Measurements from ENCODE around the gene ZEB1.
"Not testable (repeated sequence)": the region's sequence is repeated elsewhere in the genome, so short reads cannot be mapped to it uniquely, and the experiment has no call there.

The ZEB1 gene

DNA sequence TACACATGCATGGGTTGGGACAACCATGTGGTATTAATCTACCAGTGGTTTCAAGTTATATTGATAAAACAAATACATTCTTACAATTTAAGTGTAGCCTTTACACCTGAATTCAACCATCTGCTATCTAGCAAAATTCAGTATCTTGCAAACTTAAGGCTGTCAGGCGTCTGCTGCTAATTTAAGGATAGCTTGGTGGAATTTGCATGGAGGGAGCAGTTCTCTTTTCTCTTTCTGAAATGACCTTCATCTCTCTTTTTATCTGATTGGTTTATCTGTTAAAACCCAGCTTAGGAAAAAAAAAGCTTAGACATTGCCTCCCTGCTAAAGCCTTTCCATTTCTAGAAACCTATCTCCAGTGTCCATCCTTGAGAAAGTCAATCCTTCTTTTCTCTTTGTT lies 102.3 kb downstream of the ZEB1 start:
- TF ChIP-seq CTBP1 (IDR thresholded peaks at IDR 0.05; ENCODE audit: borderline replicate concordance) (no peak), LEF1 (IDR thresholded peaks at IDR 0.05; ENCODE audit: borderline replicate concordance) (no peak), NFRKB (IDR thresholded peaks at IDR 0.05) (no peak), TARDBP (IDR thresholded peaks at IDR 0.05) (no peak), FOXM1 (IDR thresholded peaks at IDR 0.05; ENCODE audit: borderline replicate concordance) (no peak), FOXA1 (IDR thresholded peaks at IDR 0.05) (no peak), FOXK2 (IDR thresholded peaks at IDR 0.05) (no peak), SP1 (IDR thresholded peaks at IDR 0.05) (no peak), HDGF (IDR thresholded peaks at IDR 0.05; ENCODE audit: borderline replicate concordance) (no peak)
- TF ChIP-seq, protein P1, sequence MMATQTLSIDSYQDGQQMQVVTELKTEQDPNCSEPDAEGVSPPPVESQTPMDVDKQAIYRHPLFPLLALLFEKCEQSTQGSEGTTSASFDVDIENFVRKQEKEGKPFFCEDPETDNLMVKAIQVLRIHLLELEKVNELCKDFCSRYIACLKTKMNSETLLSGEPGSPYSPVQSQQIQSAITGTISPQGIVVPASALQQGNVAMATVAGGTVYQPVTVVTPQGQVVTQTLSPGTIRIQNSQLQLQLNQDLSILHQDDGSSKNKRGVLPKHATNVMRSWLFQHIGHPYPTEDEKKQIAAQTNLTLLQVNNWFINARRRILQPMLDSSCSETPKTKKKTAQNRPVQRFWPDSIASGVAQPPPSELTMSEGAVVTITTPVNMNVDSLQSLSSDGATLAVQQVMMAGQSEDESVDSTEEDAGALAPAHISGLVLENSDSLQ (IDR thresholded peaks at IDR 0.05): no peak
- ChIA-PET POLR2A (no interaction called here), CTCF (no interaction called here)
- DNase-seq (ENCODE audit: extremely low spot score): no peak

DNA sequence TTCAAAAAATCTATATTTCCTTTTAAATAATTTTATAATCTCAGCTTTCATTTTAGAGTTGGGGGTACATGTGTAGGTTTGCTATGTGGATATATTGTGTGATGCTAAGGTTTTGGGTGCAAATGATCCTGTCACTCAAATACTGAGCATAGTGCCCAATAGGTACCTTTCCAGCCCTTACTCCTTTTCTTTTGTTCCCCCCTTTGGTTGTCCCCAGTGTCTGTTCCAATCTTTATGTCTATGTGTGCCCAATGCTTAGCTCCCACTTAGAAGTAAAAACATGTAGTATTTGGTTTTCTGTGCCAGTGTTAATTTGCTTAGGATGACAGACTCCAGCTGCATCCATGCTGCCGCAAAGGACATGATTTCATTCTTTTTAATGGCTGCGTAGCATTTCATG lies 103.6 kb downstream of the ZEB1 start:
- TF ChIP-seq BHLHE40 (IDR thresholded peaks at IDR 0.05; ENCODE audit: borderline replicate concordance) (no peak), FOXA1 (IDR thresholded peaks at IDR 0.05) (no peak), LEF1 (IDR thresholded peaks at IDR 0.05; ENCODE audit: borderline replicate concordance) (no peak), L3MBTL2 (conservative IDR thresholded peaks at IDR 0.05) (no peak), CTBP1 (IDR thresholded peaks at IDR 0.05; ENCODE audit: borderline replicate concordance) (no peak), TARDBP (IDR thresholded peaks at IDR 0.05) (no peak), ELF4 (IDR thresholded peaks at IDR 0.05) (no peak), NFRKB (IDR thresholded peaks at IDR 0.05) (no peak), FOXM1 (IDR thresholded peaks at IDR 0.05; ENCODE audit: borderline replicate concordance) (no peak), SUZ12 (IDR thresholded peaks at IDR 0.05) (no peak), SP1 (IDR thresholded peaks at IDR 0.05) (no peak), FOXK2 (IDR thresholded peaks at IDR 0.05) (no peak), ARNT (IDR thresholded peaks at IDR 0.05) (no peak), ZNF384 (IDR thresholded peaks at IDR 0.05) (no peak), HDGF (IDR thresholded peaks at IDR 0.05; ENCODE audit: borderline replicate concordance) (no peak)
- TF ChIP-seq, protein P1 (IDR thresholded peaks at IDR 0.05): no peak
- DNase-seq (ENCODE audit: extremely low spot score): no peak
- POLR2A ChIA-PET: interaction anchor here (0.9 kb wide), 1 partner anchor 18 kb away, joined by 3 read pairs; no protein-coding TSS in a partner anchor
- CTCF ChIA-PET: no interaction called here

GRCh38 chr10:31424473-31424872 lies 105.5 kb downstream of the ZEB1 start:
- DNase-seq (ENCODE audit: extremely low spot score): no peak
- TF ChIP-seq LEF1 (IDR thresholded peaks at IDR 0.05; ENCODE audit: borderline replicate concordance): no peak
- TF ChIP-seq ARNT (IDR thresholded peaks at IDR 0.05): no peak
- TF ChIP-seq ZNF384 (IDR thresholded peaks at IDR 0.05): no peak
- no peak for TF ChIP-seq SUZ12 (IDR thresholded peaks at IDR 0.05)
- no peak for TF ChIP-seq ELF4 (IDR thresholded peaks at IDR 0.05)
- TF ChIP-seq TARDBP (IDR thresholded peaks at IDR 0.05): no peak
- TF ChIP-seq FOXM1 (IDR thresholded peaks at IDR 0.05; ENCODE audit: borderline replicate concordance): no peak
- no peak for TF ChIP-seq SP1 (IDR thresholded peaks at IDR 0.05)
- no peak for TF ChIP-seq CTBP1 (IDR thresholded peaks at IDR 0.05; ENCODE audit: borderline replicate concordance)
- TF ChIP-seq HDGF (IDR thresholded peaks at IDR 0.05; ENCODE audit: borderline replicate concordance): no peak
- TF ChIP-seq NFRKB (IDR thresholded peaks at IDR 0.05): no peak
- TF ChIP-seq L3MBTL2 (conservative IDR thresholded peaks at IDR 0.05): no peak
- no peak for TF ChIP-seq FOXK2 (IDR thresholded peaks at IDR 0.05)
- TF ChIP-seq, protein P1 (IDR thresholded peaks at IDR 0.05): no peak
- no peak for TF ChIP-seq BHLHE40 (IDR thresholded peaks at IDR 0.05; ENCODE audit: borderline replicate concordance)
- no peak for TF ChIP-seq FOXA1 (IDR thresholded peaks at IDR 0.05)
- ChIA-PET POLR2A (no interaction called here), CTCF (no interaction called here)

- POLR2A ChIA-PET: no interaction called here
- DNase-seq (ENCODE audit: extremely low spot score): no peak
- no peak for TF ChIP-seq SUZ12 (IDR thresholded peaks at IDR 0.05)
- TF ChIP-seq FOXK2 (IDR thresholded peaks at IDR 0.05): no peak
- no peak for TF ChIP-seq SP1 (IDR thresholded peaks at IDR 0.05)
- TF ChIP-seq TARDBP (IDR thresholded peaks at IDR 0.05): no peak
- TF ChIP-seq FOXA1 (IDR thresholded peaks at IDR 0.05): no peak
- TF ChIP-seq CTBP1 (IDR thresholded peaks at IDR 0.05; ENCODE audit: borderline replicate concordance): no peak
- no peak for TF ChIP-seq BHLHE40 (IDR thresholded peaks at IDR 0.05; ENCODE audit: borderline replicate concordance)
- no peak for TF ChIP-seq L3MBTL2 (conservative IDR thresholded peaks at IDR 0.05)
- TF ChIP-seq HDGF (IDR thresholded peaks at IDR 0.05; ENCODE audit: borderline replicate concordance): no peak
- no peak for TF ChIP-seq ZNF384 (IDR thresholded peaks at IDR 0.05)
- TF ChIP-seq ARNT (IDR thresholded peaks at IDR 0.05): no peak
- CTCF ChIA-PET: no interaction called here
Observed at GRCh38 chr10:31426401-31426800, 107.4 kb downstream of the ZEB1 start.

- CTCF ChIA-PET; POLR2A ChIA-PET; DNase-seq (ENCODE audit: extremely low spot score): not testable (repeated sequence)
Observed at GRCh38 chr10:31427334-31427733, 108.3 kb downstream of the ZEB1 start.

DNA sequence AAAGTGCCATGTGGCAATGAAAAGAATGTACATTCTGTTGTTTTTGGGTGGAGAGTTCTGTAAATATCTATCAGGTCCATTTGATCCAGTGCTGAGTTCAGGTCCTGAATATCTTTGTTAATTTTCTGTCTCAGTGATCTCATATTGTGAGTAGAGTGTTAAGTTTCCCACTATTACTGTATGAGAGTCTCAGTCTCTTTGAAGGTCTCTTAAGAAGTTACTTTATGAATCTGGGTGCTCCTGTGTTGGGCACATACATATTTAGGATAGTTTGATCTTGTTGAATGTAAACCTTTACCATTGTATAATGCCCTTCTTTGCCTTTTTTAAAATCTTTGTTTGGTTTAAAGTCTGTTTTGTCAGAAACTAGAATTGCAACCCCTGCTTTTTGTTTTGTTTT lies 109.5 kb downstream of the ZEB1 start:
- CTCF ChIA-PET, POLR2A ChIA-PET: not testable (repeated sequence)

DNA sequence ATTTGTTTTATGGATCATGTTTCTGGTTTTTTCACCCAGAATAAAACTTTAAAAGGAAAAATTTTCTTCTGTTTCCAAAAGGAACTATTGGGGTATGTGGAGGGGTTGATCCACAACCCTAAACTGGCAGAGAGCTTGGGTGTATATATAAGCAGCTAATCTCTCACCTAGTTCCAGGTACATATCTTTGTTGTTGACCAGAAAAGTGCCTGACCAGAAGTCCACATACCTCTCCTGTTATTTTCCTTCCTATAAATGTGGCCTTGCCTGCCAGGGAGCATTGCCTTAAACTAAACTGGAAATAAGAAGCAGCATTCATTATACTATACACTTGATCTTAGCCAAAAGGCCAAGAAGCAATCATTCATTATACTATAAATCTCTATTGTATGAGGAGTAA lies 112.0 kb downstream of the ZEB1 start:
- CTCF ChIA-PET: no interaction called here
- no peak for DNase-seq (ENCODE audit: extremely low spot score)
- TF ChIP-seq FOXM1 (IDR thresholded peaks at IDR 0.05; ENCODE audit: borderline replicate concordance) (no peak), CTBP1 (IDR thresholded peaks at IDR 0.05; ENCODE audit: borderline replicate concordance) (no peak), SP1 (IDR thresholded peaks at IDR 0.05) (no peak), HDGF (IDR thresholded peaks at IDR 0.05; ENCODE audit: borderline replicate concordance) (no peak), FOXA1 (IDR thresholded peaks at IDR 0.05) (no peak), TARDBP (IDR thresholded peaks at IDR 0.05) (no peak), ZNF384 (IDR thresholded peaks at IDR 0.05) (no peak), LEF1 (IDR thresholded peaks at IDR 0.05; ENCODE audit: borderline replicate concordance) (no peak), L3MBTL2 (conservative IDR thresholded peaks at IDR 0.05) (no peak)
- TF ChIP-seq, protein P1 (IDR thresholded peaks at IDR 0.05): no peak
- POLR2A ChIA-PET: no interaction called here

More for the DNA sequence above, 109.5 kb downstream of the ZEB1 start:
- not testable (repeated sequence) for DNase-seq (ENCODE audit: extremely low spot score)

All from HEK293T (cell line).